Gastrocnemius medialis (tissue), 4 donors: Measurements from ENCODE around the gene LPIN3. TPM values are rescaled to one million over a fixed set of nuclear protein-coding genes. Genes with fewer than 3 reads are reported as not detected.

ENCODE experiments used
- ATAC-seq, 2 donors: fragments of 150-250 bp; one replicate each; pipeline ENCODE4 v1.9.1; 2016
- DNase-seq, 2 donors: peaks; one replicate each; pipeline ENCODE4 v3.0.0-alpha.2; 2019
- H3K27ac ChIP-seq, 4 donors: fragments of 200-600 bp; sonication (generic); 1 replicate in 1 of 4; 2 replicates in 3 of 4; pipeline ENCODE4 v1.5.1; 2016 to 2018; ENCODE audit warnings: mild to moderate bottlenecking in 2 of 4, moderate library complexity in 1 of 4
- H3K27me3 ChIP-seq, 3 donors: fragments of 200-600 bp; sonication (generic) in 2 of 3; 1 replicate in 1 of 3; 2 replicates in 2 of 3; pipeline versions ENCODE4 v1.5.1 to v1.6.0; 2016 to 2019; ENCODE audit warnings: mild to moderate bottlenecking in 1 of 3, moderate library complexity in 1 of 3
- H3K36me3 ChIP-seq, 2 donors: fragments of 200-600 bp; sonication (generic) in 1 of 2; one replicate each; pipeline ENCODE4 v1.5.1; 2017 to 2018
- H3K4me1 ChIP-seq, 2 donors: fragments of 200-600 bp; sonication (generic) in 1 of 2; one replicate each; pipeline ENCODE4 v1.5.1; 2016 to 2017; ENCODE audit warnings: mild to moderate bottlenecking in 2 of 2
- H3K4me3 ChIP-seq, 4 donors: fragments of 200-600 bp; sonication (generic) in 3 of 4; 1 replicate in 1 of 4; 2 replicates in 3 of 4; pipeline ENCODE4 v1.5.1; 2016 to 2019; ENCODE audit warnings: mild to moderate bottlenecking in 2 of 4
- H3K9me3 ChIP-seq, 3 donors: fragments of 200-600 bp; sonication (generic) in 2 of 3; 1 replicate in 1 of 3; 2 replicates in 2 of 3; pipeline ENCODE4 v1.5.1; 2016 to 2019
- CTCF ChIP-seq, 5 experiments: fragments of 450-650 bp in 3 of 5; fragments of 200-600 bp in 2 of 5; sonication (generic) in 2 of 5; IDR thresholded peaks in 4 of 5; conservative IDR thresholded peaks in 1 of 5; 1 replicate in 4 of 5; 2 replicates in 1 of 5; pipeline ENCODE4 v1.5.1; 2016 to 2019; ENCODE audit warnings: antibody characterized with exemption in 5 of 5, mild to moderate bottlenecking in 3 of 5, moderate library complexity in 3 of 5
- POLR2A ChIP-seq, 2 donors: fragments of 450-650 bp; IDR thresholded peaks; one replicate each; pipeline ENCODE4 v1.6.1; 2017; ENCODE audit warnings: antibody characterized with exemption in 2 of 2, mild to moderate bottlenecking in 2 of 2, moderate library complexity in 2 of 2
- in situ Hi-C, 4 donors: fragments of 200-750 bp; cut with MboI; loops; one replicate each; pipeline versions ENCODE4 v1.15.0 to v1.8.0; 2017; ENCODE audit warnings: low sequenced_read_pairs in 4 of 4
- intact Hi-C: fragments of 100-400 bp; cut with DNase I; formaldehyde crosslinking; loops from one replicate; pipeline ENCODE4 v1.15.1; 2023; ENCODE audit warnings: low total_unique reads
- total RNA-seq, 4 donors: library from RNA; depleted of rRNA; stranded (reverse); fragments of >200 nt; gene quantifications; one replicate each; pipeline versions ENCODE4 v1.1.0 to v1.2.3, GENCODE V29; 2016

Gene LPIN3
- total RNA-seq, 4 donors from 2014 or later = 0.56 to 2.4 (median 1.1) TPM

GRCh38 chr20:41373931-41374920 is 33.6 kb downstream of the LPIN3 start:
- no peaks in the 10 kb centered on the region for H3K4me1 ChIP-seq
- in situ Hi-C loops (no loop called here), intact Hi-C loops (no loop called here)
- ATAC-seq (no peak), DNase-seq (no peak)
- H3K27me3 ChIP-seq = no peaks in the 10 kb centered on the region
- no peak for TF ChIP-seq POLR2A (IDR thresholded peaks at IDR 0.05)
- TF ChIP-seq CTCF (IDR thresholded peaks at IDR 0.05 in 4 of 5, conservative IDR thresholded peaks at IDR 0.05 in 1 of 5) = no peak
- H3K36me3 ChIP-seq = no peaks in the 10 kb centered on the region
- no peak overlapping the region for H3K4me3 ChIP-seq
- no peaks in the 10 kb centered on the region for H3K9me3 ChIP-seq
- H3K27ac ChIP-seq = no peak overlapping the region

- intact Hi-C loops (no loop called here), in situ Hi-C loops (no loop called here)
- no peaks in the 10 kb centered on the region for H3K9me3 ChIP-seq
- H3K4me3 ChIP-seq = no peak overlapping the region
- DNase-seq (no peak), ATAC-seq (no peak)
- TF ChIP-seq POLR2A (IDR thresholded peaks at IDR 0.05) = no peak
- no peak for TF ChIP-seq CTCF (IDR thresholded peaks at IDR 0.05 in 4 of 5, conservative IDR thresholded peaks at IDR 0.05 in 1 of 5)
- H3K36me3 ChIP-seq = no peaks in the 10 kb centered on the region
- no peaks in the 10 kb centered on the region for H3K27me3 ChIP-seq
- no peaks in the 10 kb centered on the region for H3K4me1 ChIP-seq
- H3K27ac ChIP-seq = no peak overlapping the region
These were observed 35.2 kb downstream of the LPIN3 start for GRCh38 chr20:41375846-41376245.

GRCh38 chr20:41376349-41376748 is 35.7 kb downstream of the LPIN3 start:
- intact Hi-C loops = no loop called here
- Histone ChIP-seq H3K36me3 (no peaks in the 10 kb centered on the region), H3K27me3 (no peaks in the 10 kb centered on the region), H3K4me1 (no peaks in the 10 kb centered on the region), H3K27ac (no peak overlapping the region), H3K4me3 (no peak overlapping the region), H3K9me3 (no peaks in the 10 kb centered on the region)
- no peak for ATAC-seq
- no peak for TF ChIP-seq CTCF (IDR thresholded peaks at IDR 0.05 in 4 of 5, conservative IDR thresholded peaks at IDR 0.05 in 1 of 5)
- TF ChIP-seq POLR2A (IDR thresholded peaks at IDR 0.05) = no peak
- in situ Hi-C loops = no loop called here
- no peak for DNase-seq

- TF ChIP-seq CTCF (IDR thresholded peaks at IDR 0.05 in 4 of 5, conservative IDR thresholded peaks at IDR 0.05 in 1 of 5) (no peak), POLR2A (IDR thresholded peaks at IDR 0.05) (no peak)
- Histone ChIP-seq H3K27me3 (no peaks in the 10 kb centered on the region), H3K9me3 (no peaks in the 10 kb centered on the region), H3K36me3 (no peaks in the 10 kb centered on the region), H3K27ac (no peak overlapping the region), H3K4me1 (no peaks in the 10 kb centered on the region), H3K4me3 (no peak overlapping the region)
- ATAC-seq = no peak
- in situ Hi-C loops (no loop called here), intact Hi-C loops (no loop called here)
- DNase-seq = no peak
These were observed 36.7 kb downstream of the LPIN3 start for GRCh38 chr20:41377275-41377674.
